Erythroblast (primary cell): ENCODE results near the gene PCDH15.

Experiments
- GATA1 ChIP-seq: IDR thresholded peaks from 2 replicates; pipeline ENCODE4 v1.6.1; 2011; ENCODE audit warnings: low read depth, mild to moderate bottlenecking, control low read depth, low read length, moderate library complexity
- POLR2A ChIP-seq: IDR thresholded peaks from 2 replicates; pipeline ENCODE4 v1.6.1; 2011; ENCODE audit warnings: mild to moderate bottlenecking, low read length

- TF ChIP-seq POLR2A (no peak), GATA1 (no peak)
Measured at GRCh38 chr10:54441275-54441674, 359.8 kb downstream of the PCDH15 start.
